NCI-H1436 (cell line): ENCODE data around the gene NMNAT3.

Experiments
- DNase-seq: peaks from one replicate; lab custom pipeline; 2025; lab: John Stamatoyannopoulos, UW

The NMNAT3 gene

GRCh38 chr3:139677388-139678155 is at the start of gene NMNAT3:
Gene NMNAT3, minus strand, starts transcription at chr3:139677972. Its CDS starts 50,248 bp downstream, at chr3:139627724.
- DNase-seq = peak; percentile 98

- no peak for DNase-seq
Observed at GRCh38 chr3:139721370-139721769, 43.6 kb upstream of the NMNAT3 start.

- peak; percentile 37 for DNase-seq
Observed at GRCh38 chr3:139718415-139718814, 40.6 kb upstream of the NMNAT3 start.

- DNase-seq = no peak
Observed at GRCh38 chr3:139716908-139717485, 39.2 kb upstream of the NMNAT3 start.

DNA sequence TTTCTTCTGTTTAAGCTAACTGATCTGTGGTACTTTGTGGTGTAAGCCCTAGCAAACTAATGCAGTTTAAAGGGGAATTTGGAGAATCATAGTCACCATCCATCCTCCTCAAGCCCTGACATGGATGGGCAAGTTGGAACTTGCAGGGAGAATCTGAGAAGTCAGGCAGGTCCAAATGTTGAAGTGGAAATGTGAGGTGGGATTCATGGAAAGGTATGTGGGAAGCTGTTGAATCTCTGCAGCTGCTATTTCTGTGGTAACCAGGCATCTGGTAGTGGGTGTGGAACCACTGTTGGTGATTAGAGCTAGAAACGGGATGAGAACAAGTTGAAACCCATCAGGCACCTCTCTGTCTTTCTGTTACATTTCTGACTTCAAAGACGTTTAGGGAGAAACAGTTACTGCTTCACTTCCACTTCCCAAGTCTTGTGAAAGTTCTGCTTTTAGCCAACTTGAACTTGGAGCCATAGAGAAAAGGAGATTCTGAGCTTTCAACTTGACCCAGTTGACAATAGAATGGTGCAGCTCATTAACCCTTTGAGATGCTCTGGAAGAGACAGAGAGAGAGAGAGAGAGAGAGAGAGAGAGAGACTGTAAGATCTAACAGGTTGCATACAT is 38.1 kb upstream of the NMNAT3 start:
- DNase-seq = no peak

DNA sequence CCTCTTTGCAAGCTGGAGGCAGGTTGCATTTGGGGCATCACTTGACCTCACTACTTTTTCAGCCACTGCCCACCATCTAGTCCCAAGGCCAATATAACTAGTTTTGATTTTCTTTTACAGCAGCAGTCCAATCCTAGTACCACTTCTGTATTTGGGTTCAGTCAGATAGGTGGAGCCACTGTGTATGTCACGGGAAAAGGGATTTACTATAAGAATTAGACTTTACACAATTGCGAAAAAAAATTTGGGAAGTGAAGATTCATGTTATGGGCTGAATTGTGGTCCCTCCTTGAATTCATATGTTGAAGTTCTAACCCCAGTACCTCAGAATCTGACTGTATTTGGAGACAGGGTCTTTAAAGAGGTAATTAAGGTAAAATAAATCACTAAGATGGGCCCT is 37.4 kb upstream of the NMNAT3 start:
- no peak for DNase-seq

DNA sequence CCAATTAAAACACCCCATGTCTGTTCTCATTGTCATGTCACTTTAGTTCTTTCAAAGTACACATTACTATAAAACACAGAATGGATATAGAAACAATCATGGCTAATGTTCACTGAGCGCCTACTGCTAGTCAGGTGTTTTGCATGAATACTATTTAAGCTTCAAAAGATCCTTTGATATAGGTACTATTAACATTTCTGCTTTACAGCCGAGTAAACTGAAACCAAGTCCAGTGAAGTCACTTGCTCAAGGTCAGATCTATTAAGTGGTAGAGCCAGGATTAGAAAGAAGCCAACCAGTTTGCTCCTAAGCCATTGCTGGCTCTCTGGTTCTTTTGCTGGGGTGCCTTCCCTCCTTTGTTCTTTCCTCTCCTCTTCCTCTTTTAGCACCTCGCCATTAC is 32.4 kb upstream of the NMNAT3 start:
- DNase-seq = no peak

DNA sequence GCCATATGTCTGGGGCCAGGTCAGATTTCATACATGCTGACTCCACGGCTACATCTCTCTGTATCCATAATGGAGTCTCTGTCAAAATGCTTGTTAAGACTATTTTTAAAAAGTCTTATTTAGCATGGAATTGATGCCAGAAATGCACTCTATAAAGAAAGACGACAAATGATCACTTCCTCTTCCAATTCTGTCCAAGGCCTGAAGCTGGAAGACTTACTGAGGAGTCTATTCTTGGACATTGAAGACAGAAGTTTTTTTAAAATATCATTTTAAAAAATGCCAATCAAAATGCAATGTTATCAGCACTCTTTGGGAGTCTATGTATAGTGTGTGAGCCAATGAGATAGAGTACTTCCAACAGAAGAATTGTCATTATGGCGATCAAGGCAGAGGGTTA is 27.9 kb upstream of the NMNAT3 start:
- DNase-seq = no peak

GRCh38 chr3:139696314-139696604 is 18.5 kb upstream of the NMNAT3 start:
- no peak for DNase-seq

- DNase-seq = no peak
Observed at GRCh38 chr3:139695426-139696313, 17.9 kb upstream of the NMNAT3 start.

- no peak for DNase-seq
Observed at GRCh38 chr3:139695007-139695406, 17.2 kb upstream of the NMNAT3 start.

- peak; percentile 30 for DNase-seq
Observed at GRCh38 chr3:139694542-139694941, 16.8 kb upstream of the NMNAT3 start.

DNA sequence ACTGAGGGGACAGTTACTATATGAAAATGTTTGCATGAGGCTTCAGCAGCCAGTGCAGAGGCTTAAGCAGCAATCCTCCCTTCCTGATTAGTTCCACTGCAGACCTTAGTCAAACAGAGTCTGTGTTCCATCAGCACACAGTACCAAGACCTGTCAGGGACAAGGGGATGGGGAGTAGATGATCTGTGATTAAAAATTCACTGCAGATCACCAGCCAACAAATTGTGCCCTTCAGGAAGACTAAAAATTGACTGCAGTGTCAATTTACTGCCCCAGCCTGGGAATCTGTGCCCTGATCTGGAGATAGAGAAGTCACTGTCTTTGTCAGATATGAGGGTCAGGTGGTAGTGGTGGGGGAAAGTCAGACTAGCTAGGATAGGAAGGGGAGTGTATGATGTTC is 13.8 kb upstream of the NMNAT3 start:
- DNase-seq = no peak

DNA sequence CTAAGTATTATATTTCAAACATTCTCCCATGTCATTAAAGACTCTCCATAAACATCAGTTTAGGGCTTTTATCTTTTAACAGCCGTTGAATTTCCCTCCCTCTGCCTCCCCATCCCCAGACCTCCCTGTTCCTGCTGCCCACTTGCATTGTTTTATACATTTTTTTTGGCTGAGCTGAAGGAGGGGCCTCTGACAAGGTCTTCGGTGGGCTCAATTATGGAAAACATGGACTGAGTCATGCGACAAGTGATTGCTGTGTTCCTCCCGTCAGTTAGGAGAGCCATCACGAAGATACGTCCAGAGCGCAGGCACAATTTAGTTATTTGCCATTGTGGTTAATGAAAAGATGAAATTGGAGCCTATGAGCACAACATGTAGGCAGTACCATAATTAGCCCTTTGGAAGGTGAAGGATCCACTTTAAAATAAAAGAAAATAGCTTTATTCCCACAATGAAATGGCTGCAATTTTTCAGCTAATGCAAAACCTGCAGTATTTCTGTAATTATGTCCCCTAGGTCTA is 12.0 kb upstream of the NMNAT3 start:
- DNase-seq = peak; percentile 98

DNA sequence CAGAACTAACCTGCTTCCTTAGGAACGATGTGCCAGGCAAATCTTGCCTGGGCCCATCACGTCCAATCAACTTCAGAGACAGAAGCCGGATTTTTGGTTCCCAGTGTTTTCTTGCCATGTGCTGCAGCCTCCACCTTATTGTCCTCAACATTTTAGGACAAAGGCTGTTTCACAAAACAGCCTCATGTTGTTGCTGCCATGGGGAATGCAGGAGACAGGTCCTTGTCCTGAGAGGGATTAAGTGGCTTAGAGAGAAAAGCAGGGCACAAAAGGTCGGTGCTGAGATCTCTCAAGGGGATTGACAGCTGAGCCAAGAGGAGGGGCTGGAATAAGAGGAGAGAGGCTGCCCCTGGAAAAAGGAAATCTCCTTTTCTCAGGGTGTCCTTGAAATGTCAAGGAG is 11.3 kb upstream of the NMNAT3 start:
- DNase-seq = peak; percentile 85

GRCh38 chr3:139687431-139687830 is 9.7 kb upstream of the NMNAT3 start:
- DNase-seq = no peak

GRCh38 chr3:139686624-139687023 is 8.9 kb upstream of the NMNAT3 start:
- no peak for DNase-seq

GRCh38 chr3:139686206-139686605 is 8.4 kb upstream of the NMNAT3 start:
- DNase-seq = no peak

DNA sequence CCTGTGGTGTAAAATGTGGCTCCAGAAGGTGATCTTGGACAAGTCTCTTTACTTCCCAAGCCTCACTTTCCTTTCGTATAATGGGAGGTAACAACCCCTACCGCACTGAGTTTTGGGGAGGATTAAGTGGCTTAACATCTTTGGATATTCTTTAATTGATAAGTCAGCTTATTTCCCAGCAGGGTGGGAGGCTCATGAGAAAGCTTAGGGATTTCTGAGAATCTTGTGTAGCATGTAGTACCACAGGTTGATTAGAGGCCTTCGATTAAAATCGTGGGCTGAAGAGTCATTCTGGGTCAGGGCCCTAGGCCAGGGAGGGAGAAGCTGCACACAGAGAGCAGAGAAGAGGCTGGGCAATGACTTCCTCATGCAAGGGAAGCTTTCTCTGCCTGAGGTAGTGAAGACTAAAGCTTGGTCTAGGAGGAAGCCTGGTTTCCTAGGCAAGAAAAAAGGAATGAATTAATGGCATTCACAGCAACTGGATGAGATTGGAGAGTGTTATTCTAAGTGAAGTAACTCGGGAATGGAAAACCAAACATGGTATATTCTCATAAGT is 1.5 kb upstream of the NMNAT3 start:
- no peak for DNase-seq

DNA sequence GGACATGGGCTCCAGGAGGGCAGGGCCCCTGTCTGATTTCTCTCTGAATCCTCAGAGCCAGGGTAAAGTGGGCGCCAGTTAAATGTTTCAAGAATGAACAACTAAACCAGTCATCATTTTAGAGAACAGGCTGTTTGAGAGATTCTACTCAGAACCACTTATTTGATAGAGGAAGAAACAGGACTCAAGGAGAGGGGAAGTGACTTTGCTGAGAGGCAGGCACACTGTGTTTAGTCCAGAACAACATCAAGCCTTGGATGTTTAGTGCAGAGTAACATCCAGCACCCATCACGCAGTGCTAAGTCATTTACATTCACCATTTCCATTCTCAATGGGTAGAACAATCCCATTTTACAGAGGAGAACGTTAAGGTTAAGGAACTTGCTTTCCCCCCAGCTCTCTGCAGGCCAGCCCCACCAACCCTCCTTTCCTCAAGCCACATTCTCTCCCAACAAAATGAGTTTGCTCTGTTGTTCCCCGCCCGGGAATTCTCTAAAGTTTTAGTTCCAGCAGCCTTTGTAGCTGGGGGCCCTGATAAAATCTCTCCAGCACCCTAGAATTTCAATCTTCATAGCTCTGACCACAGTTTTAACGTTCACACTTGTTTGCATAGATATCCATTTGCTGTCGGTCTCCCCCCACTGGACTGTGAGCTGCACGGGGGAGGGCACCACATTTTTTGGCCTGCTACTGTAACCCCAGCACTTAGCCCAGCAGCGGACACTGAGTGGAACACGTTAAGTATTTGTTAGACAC is 962 bp downstream of the NMNAT3 start:
- no peak for DNase-seq

- DNase-seq = no peak
Observed at GRCh38 chr3:139676108-139676507, 1.7 kb downstream of the NMNAT3 start.
